Prostate gland (tissue), 2 donors: ENCODE measurements around the gene PDE6B.
"Not testable (repeated sequence)": the region's sequence is repeated elsewhere in the genome, so short reads cannot be mapped to it uniquely, and the experiment has no call there.

Experiments used
- CTCF ChIP-seq, 4 experiments: fragments of 200-600 bp in 2 of 4; fragments of 450-650 bp in 2 of 4; sonication (generic) in 2 of 4; IDR thresholded peaks; 1 replicate in 3 of 4; 2 replicates in 1 of 4; pipeline ENCODE4 v1.5.1; 2016 to 2019; ENCODE audit warnings: antibody characterized with exemption in 4 of 4, mild to moderate bottlenecking in 2 of 4, moderate library complexity in 2 of 4
- POLR2A ChIP-seq: fragments of 450-650 bp; IDR thresholded peaks from one replicate; pipeline ENCODE4 v1.6.1; 2016; ENCODE audit warnings: antibody characterized with exemption, mild to moderate bottlenecking
- POLR2AphosphoS5 ChIP-seq: sonication (generic); formaldehyde crosslinking; IDR thresholded peaks from one replicate; pipeline ENCODE4 v1.6.1; 2017; ENCODE audit warnings: antibody characterized with exemption

DNA sequence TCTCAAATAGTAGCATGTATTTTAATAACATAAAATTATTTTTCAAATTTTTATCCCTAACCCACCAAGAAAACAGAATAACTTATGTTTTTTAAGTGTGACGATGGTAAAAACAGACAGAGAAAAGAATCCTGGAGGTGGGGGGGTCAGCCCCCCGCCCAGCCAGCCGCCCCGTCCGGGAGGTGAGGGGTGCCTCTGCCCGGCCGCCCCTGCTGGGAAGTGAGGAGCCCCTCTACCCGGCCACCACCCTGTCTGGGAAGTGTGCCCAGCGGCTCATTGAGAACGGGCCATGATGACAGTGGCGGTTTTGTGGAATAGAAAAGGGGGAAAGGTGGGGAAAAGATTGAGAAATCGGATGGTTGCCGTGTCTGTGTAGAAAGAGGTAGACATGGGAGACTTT is 33.2 kb upstream of the PDE6B start:
- not testable (repeated sequence) for TF ChIP-seq CTCF (IDR thresholded peaks at IDR 0.05); POLR2AphosphoS5; POLR2A
